GM19193 (cell line): ENCODE data around the gene MGRN1.
A peak's percentile ranks its signal among the peaks of the same experiment; 100 is the strongest.

Source experiments
- POLR2A ChIP-seq: IDR thresholded peaks from 4 replicates; pipeline ENCODE4 v1.6.1; 2011; ENCODE audit not compliant: insufficient read depth, insufficient read length; ENCODE audit errors: extremely low read depth

Gene MGRN1

DNA sequence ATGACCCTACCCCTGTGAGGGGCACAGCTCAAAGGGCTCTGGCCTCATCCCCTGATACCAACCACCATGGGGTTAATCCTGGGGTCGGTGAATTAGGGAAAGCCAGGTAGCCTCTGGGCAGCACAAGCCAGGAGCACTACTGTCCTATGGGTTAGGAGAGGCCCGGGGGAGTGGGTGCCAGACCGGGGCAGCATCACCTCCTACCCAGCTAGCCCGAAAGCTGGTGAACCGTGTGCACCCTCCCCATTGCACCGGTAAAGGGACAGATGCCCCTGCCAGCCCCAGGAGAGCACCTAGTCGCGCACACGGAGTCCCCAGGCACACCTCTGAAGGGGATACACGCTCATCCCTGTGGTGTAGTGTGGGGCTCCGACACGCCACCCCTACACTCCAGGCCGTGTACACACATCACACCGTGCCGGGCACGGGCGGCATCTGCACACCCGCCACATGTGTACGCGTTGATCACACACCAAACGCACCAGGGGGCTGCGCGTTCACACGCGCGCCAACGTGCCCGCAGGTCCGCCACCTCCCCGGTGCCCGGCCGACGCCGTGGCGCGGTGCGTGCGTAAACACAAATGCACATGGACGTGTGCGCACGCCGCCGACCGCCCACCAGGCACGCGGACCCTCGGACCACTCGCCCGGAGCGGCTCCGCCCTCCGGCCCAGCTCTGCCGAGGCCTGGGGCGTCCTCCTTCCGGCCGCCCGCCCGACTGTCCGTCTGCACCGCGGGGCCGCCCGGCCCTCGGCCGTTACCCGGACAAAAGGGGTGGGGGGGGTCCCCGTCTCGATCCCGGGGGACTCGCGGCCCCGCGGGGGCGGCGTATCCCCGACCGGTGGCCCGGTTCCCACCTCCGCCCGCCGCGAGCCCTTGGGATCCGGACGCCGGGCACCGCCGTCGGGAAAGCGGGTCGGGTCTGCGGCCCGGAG lies 10.7 kb upstream of the MGRN1 start:
- TF ChIP-seq POLR2A = no peak

GRCh38 chr16:4614571-4615383 lies 9.8 kb upstream of the MGRN1 start, which contains the start of gene UBALD1:
Gene UBALD1 (minus strand): TSS chr16:4614888. CDS start chr16:4614797, 91 bp downstream.
- peak; percentile 90 for TF ChIP-seq POLR2A

GRCh38 chr16:4615384-4616046 lies 9.1 kb upstream of the MGRN1 start:
- TF ChIP-seq POLR2A = no peak

DNA sequence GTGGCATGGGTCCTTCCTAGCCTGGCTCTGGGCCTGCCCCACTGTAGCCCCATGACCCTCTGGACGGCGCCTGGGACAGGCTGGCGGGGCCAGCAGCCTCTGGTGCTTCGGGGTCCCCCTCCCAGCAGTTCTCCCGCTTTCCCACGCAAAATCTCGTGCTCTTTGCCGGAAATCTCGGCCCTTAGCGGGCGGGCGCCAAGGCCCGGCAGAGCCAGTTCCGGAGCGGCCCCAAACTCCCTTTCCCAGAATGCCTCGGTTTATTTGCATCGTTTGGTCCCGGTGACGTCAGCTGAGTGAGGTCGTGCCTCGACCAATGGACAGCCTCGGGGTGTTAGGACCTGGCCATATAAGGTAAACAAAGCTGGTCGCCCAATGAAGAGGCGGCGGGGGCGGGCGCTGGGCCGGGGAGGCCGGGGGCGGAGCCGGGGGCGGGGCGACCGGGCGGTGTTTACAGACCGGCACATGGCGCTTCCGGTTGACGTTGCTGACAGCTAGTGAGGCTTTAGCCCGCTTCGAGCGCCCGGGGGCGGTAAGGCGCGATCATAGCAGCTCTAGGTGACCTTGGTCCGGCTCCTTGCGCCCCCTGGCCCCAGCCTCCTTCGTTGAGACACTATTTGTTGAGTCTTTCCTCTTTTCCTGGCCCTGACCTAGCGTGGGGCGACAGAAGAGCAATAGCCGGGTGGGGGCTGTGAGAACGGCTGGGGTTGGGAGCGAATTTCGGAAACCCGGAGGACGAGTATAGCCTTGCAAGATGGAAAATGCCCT lies 8.4 kb upstream of the MGRN1 start:
- peak; percentile 67 for TF ChIP-seq POLR2A

DNA sequence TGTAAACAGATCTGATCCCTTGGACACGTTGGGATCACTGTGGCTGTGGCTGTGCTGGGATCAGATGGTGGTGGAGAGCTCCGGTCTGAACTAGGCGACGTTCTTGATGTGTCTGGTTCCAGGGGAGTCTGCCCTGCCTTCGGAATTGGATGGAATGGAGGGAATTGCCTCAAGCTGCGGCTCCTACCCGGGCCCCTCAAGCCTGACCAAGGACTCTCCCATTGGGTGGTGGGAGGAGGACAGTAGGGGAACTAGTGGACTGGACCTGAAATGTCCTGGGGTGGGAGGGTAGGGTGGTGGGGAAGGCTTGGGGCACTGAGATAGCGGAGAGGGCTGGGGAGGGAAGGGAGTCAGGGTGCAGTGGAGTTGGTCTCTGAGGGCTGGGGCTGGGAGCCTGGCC lies 6.7 kb upstream of the MGRN1 start:
- no peak for TF ChIP-seq POLR2A

DNA sequence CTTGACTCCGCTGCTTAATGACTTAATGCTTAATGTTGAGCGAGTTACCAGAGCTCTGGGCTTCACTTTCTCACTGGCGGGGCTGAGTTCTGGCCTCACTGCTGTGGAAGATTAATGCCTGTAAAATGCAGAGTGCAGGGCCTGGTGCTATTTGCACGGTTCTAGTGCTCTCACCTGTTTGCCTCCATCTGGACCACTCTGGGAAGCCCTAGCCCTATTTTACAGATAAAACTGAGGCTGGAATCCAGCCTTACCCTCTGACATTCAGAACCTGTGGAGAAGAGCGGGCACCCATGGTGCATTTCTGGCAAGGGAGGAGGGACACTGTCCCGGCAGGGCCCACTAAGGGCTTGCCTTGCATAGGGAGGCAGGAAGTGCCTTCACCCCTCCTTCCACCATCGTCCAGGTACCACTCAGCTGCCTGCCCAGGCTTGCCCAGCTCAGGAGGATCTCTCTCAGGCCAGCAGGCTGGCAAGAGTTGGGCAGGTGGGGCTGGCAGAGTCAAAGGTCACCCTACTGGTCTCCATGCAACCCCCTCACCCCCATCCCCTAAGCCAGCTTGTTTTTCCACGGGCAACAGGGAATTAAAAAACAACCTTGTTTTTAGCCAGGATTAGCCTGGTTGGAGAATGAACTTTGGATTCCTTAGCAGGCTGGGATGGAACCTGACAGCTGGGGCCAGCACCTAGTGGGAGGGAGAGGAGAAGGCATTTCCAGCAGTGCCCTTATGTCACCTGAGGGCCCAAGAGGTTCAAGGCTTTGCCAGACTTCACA lies 5.8 kb upstream of the MGRN1 start:
- no peak for TF ChIP-seq POLR2A

GRCh38 chr16:4623593-4623992 lies 1.0 kb upstream of the MGRN1 start:
- no peak for TF ChIP-seq POLR2A

DNA sequence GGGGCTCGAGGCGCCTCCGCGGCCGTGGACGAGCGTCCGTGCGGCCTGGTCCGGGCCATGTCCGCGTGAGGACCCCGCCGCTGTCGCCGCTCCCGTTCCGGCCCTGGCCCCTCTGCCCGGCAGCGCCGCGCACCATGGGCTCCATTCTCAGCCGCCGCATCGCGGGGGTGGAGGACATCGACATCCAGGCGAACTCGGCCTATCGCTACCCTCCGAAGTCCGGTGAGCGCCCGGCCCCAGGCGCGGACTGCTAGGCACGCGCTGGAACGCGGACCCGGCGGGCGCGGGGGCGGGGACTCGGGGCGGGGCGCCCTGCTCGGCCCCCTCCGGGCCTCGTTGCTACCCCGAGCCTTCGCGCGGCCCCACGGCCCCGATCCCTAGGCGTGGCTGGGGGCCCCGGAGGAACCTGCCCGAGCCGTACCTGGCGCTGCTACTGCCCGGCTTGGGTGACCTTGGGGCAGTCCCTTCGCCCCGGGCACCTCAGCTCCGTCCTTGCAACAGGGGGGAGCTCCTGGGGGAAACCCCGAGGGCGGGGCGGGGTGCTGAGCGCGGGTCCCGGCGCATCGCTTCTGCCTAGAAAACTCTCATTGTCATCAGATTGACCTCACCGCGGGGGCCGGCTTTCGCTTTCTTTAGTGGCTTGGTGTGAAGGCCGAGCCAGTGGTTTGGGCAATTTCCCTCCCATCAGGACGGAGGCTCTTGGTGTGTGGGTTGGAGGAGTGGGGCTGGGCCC lies 367 bp downstream of the MGRN1 start:
- TF ChIP-seq POLR2A = peak; percentile 86

- TF ChIP-seq POLR2A = no peak
These were observed 1.0 kb downstream of the MGRN1 start for GRCh38 chr16:4625560-4626159.

DNA sequence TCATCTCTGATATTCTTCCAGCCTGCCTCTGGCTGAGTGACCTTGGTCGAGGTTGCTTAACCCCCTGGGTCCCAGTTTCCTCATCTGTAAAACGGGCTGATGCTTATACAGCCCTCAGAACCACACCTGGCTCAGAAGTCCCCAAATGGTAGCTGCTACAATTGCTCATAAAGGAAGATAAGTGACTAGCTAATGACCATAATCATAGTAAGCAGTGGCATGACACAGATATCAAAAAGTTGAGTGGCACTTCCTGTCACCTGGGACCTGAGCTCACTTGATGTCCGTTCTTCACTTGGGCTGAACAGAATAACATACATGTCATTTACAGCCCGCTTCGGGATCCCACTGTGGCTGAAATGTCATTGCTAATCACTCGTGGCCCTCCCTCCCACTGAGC lies 1.8 kb downstream of the MGRN1 start:
- no peak for TF ChIP-seq POLR2A

DNA sequence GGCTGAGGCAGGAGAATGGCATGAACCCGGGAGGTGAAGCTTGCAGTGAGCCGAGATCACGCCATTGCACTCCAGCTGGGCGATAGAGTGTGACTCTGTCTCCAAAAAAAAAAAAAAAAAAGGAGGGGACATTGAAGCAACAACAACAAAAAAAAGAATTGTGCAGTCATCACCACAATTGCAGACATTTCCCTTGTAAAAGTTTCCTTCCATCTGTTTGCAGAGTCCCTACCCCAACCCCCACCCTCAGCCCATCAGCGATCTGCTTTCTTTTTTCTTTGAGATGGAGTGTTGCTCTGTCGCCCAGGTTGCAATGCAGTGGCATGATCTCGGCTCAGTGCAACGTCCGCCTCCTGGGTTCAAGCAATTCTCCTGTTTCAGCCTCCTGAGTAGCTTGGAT lies 3.7 kb downstream of the MGRN1 start:
- TF ChIP-seq POLR2A = no peak

DNA sequence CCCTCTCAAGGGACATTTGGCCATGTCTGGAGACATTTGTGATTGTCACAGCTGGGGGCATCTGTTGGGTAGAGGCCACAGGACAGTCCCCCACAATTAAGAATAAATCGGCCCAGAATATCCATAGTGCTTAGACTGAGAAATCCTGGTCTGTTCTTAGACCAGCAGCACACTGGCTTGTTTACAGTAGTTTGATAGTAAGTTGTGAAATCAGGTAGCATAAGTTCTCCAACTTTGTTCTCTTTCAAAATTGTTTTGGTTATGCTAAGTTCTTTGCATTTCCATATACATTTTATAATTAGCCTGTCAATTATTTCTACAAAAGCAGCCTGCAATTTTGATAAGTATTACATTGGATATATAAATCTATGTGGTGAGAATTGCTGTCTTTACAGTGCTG lies 6.8 kb downstream of the MGRN1 start:
- TF ChIP-seq POLR2A = no peak
